Measurements from ENCODE around the gene KCMF1. TPM values are rescaled to one million over a fixed set of nuclear protein-coding genes. Genes with fewer than 3 reads are reported as not detected.

Gene KCMF1
- total and polyA plus RNA-seq, 2 of the 13 experiments (the other 11 are each of a cell fraction or from before 2014, with no cell fraction given), result 62.1 to 116 TPM

DNA sequence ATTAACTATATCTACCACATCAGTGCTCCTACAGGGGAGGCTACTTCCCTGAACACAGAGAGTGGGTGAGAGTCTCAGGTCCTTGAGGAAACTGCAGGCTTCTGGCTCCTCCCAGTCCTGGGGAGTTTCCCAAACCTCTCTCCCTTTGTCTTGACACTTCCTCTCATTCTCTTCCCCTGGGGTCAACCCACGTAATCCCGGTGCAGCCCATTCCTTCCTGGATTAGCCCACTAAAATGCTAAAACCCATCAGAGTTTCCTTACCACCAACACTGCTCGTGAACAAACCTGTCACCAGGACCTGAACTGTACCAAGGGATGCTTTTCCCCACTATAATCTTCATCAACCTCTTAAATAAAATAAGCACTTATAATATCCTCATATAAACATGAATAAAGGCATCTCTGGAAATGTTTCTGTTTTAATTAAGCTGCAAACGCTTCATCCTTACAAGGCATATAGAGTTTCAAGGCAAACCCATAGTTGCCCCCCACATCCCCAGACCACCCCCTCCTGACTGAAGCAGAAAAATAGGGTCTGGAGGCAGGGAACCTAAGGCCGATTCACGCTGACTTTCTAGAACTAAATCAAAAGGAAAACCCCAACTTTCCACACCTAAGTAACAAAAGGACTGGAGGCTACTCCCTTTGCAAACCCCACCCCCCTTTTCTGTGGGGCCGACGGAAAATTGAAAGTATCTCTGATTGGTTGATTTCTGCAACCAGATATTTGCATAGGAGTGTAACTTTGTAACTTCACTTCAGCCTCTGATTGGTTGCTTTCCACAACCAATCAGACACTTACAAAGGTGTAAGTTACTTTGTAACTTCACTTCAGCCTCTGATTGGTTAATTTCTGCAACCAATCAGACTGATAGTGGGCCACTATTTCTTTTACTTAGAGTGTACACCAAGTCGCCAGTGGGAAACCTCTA is 46.5 kb upstream of the KCMF1 start (continued):
- TF ChIP-seq, protein P1, sequence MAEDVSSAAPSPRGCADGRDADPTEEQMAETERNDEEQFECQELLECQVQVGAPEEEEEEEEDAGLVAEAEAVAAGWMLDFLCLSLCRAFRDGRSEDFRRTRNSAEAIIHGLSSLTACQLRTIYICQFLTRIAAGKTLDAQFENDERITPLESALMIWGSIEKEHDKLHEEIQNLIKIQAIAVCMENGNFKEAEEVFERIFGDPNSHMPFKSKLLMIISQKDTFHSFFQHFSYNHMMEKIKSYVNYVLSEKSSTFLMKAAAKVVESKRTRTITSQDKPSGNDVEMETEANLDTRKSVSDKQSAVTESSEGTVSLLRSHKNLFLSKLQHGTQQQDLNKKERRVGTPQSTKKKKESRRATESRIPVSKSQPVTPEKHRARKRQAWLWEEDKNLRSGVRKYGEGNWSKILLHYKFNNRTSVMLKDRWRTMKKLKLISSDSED (CRISPR knock-in tag; IDR thresholded peaks at IDR 0.05), result no peak
- no peak for TF ChIP-seq PHF5A (CRISPR knock-in tag; IDR thresholded peaks at IDR 0.05; ENCODE audit: low read depth, unreplicated experiment)
- TF ChIP-seq, protein P2, sequence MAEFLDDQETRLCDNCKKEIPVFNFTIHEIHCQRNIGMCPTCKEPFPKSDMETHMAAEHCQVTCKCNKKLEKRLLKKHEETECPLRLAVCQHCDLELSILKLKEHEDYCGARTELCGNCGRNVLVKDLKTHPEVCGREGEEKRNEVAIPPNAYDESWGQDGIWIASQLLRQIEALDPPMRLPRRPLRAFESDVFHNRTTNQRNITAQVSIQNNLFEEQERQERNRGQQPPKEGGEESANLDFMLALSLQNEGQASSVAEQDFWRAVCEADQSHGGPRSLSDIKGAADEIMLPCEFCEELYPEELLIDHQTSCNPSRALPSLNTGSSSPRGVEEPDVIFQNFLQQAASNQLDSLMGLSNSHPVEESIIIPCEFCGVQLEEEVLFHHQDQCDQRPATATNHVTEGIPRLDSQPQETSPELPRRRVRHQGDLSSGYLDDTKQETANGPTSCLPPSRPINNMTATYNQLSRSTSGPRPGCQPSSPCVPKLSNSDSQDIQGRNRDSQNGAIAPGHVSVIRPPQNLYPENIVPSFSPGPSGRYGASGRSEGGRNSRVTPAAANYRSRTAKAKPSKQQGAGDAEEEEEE (CRISPR knock-in tag; IDR thresholded peaks at IDR 0.05; ENCODE audit: borderline replicate concordance), result no peak
- no peak for TF ChIP-seq ZNF263 (CRISPR knock-in tag; IDR thresholded peaks at IDR 0.05)
- TF ChIP-seq ZNF780A (CRISPR knock-in tag; IDR thresholded peaks at IDR 0.05), result no peak
- no peak for TF ChIP-seq ZNF256 (CRISPR knock-in tag; conservative IDR thresholded peaks at IDR 0.05)
- no peak for TF ChIP-seq ZNF883 (CRISPR knock-in tag; IDR thresholded peaks at IDR 0.05; ENCODE audit: not compliant biosample characterization)
- TF ChIP-seq, protein P3, sequence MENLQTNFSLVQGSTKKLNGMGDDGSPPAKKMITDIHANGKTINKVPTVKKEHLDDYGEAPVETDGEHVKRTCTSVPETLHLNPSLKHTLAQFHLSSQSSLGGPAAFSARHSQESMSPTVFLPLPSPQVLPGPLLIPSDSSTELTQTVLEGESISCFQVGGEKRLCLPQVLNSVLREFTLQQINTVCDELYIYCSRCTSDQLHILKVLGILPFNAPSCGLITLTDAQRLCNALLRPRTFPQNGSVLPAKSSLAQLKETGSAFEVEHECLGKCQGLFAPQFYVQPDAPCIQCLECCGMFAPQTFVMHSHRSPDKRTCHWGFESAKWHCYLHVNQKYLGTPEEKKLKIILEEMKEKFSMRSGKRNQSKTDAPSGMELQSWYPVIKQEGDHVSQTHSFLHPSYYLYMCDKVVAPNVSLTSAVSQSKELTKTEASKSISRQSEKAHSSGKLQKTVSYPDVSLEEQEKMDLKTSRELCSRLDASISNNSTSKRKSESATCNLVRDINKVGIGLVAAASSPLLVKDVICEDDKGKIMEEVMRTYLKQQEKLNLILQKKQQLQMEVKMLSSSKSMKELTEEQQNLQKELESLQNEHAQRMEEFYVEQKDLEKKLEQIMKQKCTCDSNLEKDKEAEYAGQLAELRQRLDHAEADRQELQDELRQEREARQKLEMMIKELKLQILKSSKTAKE (CRISPR knock-in tag; IDR thresholded peaks at IDR 0.05; ENCODE audit: borderline replicate concordance), result no peak
- 0 out of 2 replicates have a peak, but pooled peaks have one; percentile 57 for TF ChIP-seq ZNF605 (CRISPR knock-in tag; IDR thresholded peaks at IDR 0.05)
- TF ChIP-seq, protein P4, sequence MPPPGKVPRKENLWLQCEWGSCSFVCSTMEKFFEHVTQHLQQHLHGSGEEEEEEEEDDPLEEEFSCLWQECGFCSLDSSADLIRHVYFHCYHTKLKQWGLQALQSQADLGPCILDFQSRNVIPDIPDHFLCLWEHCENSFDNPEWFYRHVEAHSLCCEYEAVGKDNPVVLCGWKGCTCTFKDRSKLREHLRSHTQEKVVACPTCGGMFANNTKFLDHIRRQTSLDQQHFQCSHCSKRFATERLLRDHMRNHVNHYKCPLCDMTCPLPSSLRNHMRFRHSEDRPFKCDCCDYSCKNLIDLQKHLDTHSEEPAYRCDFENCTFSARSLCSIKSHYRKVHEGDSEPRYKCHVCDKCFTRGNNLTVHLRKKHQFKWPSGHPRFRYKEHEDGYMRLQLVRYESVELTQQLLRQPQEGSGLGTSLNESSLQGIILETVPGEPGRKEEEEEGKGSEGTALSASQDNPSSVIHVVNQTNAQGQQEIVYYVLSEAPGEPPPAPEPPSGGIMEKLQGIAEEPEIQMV (CRISPR knock-in tag; IDR thresholded peaks at IDR 0.05; ENCODE audit: low read depth), result no peak
- no peak for TF ChIP-seq CENPX (CRISPR knock-in tag; IDR thresholded peaks at IDR 0.05)
- no peak for TF ChIP-seq GATAD2A (CRISPR knock-in tag; IDR thresholded peaks at IDR 0.05)
- no peak for TF ChIP-seq AKAP8 (CRISPR knock-in tag; IDR thresholded peaks at IDR 0.05)
- TF ChIP-seq, protein P5, sequence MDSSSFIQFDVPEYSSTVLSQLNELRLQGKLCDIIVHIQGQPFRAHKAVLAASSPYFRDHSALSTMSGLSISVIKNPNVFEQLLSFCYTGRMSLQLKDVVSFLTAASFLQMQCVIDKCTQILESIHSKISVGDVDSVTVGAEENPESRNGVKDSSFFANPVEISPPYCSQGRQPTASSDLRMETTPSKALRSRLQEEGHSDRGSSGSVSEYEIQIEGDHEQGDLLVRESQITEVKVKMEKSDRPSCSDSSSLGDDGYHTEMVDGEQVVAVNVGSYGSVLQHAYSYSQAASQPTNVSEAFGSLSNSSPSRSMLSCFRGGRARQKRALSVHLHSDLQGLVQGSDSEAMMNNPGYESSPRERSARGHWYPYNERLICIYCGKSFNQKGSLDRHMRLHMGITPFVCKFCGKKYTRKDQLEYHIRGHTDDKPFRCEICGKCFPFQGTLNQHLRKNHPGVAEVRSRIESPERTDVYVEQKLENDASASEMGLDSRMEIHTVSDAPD (CRISPR knock-in tag; IDR thresholded peaks at IDR 0.05), result no peak
- TF ChIP-seq, protein P6, sequence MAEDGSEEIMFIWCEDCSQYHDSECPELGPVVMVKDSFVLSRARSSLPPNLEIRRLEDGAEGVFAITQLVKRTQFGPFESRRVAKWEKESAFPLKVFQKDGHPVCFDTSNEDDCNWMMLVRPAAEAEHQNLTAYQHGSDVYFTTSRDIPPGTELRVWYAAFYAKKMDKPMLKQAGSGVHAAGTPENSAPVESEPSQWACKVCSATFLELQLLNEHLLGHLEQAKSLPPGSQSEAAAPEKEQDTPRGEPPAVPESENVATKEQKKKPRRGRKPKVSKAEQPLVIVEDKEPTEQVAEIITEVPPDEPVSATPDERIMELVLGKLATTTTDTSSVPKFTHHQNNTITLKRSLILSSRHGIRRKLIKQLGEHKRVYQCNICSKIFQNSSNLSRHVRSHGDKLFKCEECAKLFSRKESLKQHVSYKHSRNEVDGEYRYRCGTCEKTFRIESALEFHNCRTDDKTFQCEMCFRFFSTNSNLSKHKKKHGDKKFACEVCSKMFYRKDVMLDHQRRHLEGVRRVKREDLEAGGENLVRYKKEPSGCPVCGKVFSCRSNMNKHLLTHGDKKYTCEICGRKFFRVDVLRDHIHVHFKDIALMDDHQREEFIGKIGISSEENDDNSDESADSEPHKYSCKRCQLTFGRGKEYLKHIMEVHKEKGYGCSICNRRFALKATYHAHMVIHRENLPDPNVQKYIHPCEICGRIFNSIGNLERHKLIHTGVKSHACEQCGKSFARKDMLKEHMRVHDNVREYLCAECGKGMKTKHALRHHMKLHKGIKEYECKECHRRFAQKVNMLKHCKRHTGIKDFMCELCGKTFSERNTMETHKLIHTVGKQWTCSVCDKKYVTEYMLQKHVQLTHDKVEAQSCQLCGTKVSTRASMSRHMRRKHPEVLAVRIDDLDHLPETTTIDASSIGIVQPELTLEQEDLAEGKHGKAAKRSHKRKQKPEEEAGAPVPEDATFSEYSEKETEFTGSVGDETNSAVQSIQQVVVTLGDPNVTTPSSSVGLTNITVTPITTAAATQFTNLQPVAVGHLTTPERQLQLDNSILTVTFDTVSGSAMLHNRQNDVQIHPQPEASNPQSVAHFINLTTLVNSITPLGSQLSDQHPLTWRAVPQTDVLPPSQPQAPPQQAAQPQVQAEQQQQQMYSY (CRISPR knock-in tag; IDR thresholded peaks at IDR 0.05), result no peak
